Stimulated activated CD4-positive, alpha-beta T cell treated with anti-CD3 and anti-CD28 coated beads, Interleukin-4, amount 100 ng/mL, for 24 hours (primary cell): ENCODE measurements around the gene DNAH2.

ENCODE experiments used
- DNase-seq: peaks from one replicate; pipeline ENCODE4 v3.0.0-alpha.2; 2020

Gene DNAH2

DNA sequence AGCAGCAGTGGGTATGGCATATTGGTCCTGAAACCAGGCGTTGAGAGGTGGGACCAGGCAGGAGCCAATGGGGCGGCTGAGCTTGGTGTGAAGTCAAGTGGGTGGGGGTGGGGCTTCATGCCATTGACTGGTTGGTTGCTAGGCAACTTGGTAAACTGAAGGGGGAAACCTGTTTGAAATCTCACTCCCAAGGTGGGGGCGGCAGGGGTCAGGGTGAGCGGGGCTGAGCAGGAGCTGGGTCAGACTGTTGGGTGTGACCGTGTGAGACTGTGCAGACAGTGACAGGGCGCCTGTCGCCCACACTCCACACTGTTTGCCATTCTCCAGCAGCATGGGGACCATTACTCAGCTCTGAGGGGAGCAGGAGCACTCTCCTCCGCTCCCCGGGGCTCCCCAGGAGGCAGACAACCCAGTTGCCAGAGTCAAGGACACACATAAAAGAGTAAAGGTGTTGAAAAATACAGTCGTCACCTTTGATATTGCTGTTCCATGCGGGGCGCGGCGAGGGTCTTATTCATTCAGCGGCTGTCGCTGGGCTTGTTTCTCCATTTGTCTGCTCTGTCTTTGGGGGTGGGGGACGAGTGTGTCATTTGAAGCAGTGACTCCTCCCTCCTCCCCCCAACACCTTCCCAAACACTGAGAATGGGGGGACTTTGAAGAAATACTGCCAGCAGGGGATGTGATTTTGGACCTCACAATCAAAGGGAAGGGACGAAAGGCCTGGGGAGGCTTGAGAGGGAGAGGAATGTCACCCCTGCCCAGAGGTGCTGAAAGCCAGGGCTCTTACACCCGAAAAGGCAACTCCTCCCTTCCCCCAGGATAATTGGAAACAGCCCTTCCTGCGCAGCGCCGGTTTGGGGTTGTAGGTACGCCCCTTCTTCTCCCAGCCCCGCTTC lies 13.7 kb upstream of the DNAH2 start:
- DNase-seq = no peak

DNA sequence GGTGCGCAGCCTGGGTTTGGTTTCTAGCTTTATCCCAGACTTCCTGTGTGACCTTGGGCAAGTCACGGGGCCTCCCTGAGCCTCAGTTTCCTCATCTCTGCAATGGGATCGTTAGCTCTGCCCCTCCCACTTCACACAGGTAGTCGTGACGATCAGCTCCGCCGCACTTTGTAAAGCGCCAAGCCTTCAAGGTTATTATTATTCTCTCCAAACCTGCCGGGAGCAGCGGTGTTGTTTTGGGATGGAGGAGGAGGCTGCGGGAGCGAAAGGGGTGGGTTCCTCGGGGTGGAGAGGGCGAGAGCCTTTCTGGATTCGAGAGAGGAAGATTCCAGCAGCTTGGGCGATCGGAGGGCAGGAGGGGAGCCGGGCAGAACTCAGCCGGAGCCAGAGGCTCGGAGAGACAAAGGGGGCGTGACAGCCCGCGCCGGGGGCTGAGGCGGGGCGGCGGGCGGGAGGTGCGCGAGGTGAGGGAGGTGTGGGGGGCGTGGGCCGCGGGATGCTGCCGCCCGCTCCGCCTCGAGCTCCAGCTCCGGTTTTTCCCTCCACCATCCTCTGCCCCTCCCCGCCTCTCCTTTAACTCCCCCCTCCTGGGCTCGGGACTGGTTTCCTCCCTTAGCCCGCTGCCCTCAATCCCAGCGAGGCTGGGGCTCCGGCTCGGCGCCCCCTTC lies 12.8 kb upstream of the DNAH2 start, which contains the start of gene EFNB3:
TSS of gene EFNB3 (plus strand) at position 602 of the 668 bp plus-strand sequence. CDS start 397 bp downstream, outside the sequence.
- no peak for DNase-seq

DNA sequence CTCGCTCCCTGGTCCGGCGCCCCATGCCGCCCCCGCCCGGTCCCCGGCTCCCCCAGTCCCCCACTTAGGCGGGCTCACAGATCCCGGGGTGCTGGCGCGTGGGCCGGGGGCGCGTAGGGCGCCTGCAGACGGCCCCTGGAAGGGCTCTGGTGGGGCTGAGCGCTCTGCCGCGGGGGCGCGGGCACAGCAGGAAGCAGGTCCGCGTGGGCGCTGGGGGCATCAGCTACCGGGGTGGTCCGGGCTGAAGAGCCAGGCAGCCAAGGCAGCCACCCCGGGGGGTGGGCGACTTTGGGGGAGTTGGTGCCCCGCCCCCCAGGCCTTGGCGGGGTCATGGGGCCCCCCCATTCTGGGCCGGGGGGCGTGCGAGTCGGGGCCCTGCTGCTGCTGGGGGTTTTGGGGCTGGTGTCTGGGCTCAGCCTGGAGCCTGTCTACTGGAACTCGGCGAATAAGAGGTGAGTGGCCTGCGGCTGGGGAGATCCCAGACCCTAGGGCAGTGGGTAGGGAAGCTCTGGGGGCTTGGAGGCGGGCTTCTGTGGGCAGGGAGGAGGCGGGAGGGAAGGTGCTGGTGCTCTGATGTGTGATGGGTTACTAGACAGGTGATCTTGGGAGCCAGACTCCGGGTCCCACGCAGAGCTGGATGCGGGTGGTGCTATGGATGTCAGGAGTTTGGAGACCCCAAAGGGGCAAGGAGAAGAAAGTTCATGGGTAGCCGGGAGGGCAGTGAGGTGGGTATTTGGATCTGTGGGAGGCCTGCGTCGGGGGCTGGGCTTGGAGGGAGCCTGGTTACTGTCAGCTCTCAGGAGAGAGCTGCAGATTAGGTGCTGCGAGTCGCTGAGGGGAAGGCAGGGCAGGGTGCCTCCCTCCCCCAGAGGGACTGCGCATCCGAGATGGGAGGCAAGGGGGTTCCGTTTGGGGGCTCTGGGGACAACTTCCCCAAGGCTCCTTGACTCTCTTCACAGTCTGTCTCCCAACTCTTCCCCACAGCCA lies 12.0 kb upstream of the DNAH2 start:
- no peak for DNase-seq

DNA sequence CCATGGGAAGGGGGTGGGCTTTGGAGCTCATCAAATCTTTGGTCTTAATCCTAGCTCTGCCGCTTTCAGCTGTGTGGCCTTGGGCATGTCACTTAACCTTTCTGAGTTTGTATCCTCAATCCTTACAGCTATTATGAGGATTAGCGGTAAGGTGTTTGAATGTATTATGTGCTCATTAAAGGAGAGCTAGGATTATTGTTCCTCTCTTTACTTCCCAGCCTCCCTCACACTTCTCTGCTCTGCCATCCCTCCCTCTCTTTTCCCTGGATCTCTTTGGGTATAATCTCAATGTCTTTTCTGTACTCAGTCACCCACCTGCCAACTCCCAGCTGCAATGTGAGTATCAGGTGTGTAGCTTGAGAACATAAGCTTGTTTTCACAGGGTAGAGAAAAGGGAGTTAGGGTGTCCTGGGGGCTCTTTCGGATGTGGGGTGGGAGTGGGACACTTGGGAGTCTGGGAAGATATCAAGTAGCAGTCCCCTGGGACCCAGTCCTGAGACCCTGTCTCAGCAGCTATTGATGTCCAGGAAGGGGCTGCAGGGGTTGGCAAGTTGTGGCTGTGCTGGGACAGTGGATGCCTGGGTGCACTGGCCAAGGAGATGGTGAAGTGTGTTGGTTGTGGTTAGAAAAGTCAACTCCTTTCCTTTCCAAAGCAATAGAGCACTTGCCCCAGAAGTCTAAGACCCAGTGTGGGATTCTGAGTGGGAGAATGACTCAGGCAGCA lies 10.8 kb upstream of the DNAH2 start:
- no peak for DNase-seq

DNA sequence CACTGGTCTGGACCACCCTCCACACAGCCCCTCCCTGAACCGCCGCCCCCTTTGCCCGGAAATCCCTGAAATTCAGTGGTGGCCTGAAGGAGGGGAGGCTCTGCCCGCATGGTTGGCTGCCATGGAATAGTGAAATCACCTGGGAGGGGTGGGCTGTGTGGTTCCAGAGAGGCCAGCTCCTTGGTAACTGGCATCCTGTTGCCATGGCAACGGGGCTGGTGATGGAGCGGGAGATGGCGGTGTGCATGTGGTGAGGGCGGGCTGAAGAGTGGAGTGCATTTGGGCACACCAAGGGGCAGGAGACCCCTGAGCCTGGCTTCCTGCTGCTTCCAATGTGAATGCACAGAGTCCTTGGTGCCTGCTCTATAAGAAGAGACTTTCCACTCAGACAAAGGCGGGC lies 10.1 kb upstream of the DNAH2 start:
- no peak for DNase-seq

DNA sequence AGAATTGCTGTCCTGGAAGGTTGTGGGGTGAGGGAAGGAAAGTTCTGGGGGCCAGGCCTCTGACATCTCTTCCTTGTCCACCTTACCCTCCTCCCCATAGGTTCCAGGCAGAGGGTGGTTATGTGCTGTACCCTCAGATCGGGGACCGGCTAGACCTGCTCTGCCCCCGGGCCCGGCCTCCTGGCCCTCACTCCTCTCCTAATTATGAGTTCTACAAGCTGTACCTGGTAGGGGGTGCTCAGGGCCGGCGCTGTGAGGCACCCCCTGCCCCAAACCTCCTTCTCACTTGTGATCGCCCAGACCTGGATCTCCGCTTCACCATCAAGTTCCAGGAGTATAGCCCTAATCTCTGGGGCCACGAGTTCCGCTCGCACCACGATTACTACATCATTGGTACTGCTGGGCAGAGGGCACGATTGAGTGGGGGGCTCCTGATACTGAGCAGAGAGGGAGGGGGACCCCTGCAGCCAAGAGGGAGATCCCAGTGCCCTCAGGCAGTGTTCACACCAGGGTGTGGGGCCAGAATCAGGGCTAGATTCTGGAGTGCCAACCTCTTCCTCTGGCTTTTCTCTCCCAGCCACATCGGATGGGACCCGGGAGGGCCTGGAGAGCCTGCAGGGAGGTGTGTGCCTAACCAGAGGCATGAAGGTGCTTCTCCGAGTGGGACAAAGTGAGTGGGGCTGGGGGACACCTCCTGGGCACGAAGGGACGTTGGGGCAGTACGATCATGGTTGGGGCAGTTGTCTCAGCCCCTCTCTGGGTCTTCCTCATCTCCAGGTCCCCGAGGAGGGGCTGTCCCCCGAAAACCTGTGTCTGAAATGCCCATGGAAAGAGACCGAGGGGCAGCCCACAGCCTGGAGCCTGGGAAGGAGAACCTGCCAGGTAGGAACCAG lies 9.4 kb upstream of the DNAH2 start:
- DNase-seq = no peak

DNA sequence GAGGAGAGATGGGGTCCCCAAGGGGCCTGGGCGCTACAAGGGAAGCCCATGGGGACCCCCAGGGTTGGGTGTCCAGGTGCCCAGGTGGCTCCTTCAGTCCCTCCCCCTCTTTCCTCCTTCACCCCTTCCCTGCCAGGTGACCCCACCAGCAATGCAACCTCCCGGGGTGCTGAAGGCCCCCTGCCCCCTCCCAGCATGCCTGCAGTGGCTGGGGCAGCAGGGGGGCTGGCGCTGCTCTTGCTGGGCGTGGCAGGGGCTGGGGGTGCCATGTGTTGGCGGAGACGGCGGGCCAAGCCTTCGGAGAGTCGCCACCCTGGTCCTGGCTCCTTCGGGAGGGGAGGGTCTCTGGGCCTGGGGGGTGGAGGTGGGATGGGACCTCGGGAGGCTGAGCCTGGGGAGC lies 8.5 kb upstream of the DNAH2 start:
- DNase-seq = no peak

DNA sequence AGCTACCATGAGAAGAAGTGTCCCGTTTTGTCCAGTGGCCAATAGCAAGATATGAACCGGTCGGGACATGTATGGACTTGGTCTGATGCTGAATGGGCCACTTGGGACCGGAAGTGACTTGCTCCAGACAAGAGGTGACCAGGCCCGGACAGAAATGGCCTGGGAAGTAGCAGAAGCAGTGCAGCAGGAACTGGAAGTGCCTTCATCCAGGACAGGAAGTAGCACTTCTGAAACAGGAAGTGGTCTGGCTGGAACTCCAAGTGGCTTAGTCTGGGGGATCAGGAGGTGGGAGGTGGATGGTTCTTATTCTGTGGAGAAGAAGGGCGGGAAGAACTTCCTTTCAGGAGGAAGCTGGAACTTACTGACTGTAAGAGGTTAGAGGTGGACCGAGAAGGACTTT lies 7.2 kb upstream of the DNAH2 start:
- no peak for DNase-seq

DNA sequence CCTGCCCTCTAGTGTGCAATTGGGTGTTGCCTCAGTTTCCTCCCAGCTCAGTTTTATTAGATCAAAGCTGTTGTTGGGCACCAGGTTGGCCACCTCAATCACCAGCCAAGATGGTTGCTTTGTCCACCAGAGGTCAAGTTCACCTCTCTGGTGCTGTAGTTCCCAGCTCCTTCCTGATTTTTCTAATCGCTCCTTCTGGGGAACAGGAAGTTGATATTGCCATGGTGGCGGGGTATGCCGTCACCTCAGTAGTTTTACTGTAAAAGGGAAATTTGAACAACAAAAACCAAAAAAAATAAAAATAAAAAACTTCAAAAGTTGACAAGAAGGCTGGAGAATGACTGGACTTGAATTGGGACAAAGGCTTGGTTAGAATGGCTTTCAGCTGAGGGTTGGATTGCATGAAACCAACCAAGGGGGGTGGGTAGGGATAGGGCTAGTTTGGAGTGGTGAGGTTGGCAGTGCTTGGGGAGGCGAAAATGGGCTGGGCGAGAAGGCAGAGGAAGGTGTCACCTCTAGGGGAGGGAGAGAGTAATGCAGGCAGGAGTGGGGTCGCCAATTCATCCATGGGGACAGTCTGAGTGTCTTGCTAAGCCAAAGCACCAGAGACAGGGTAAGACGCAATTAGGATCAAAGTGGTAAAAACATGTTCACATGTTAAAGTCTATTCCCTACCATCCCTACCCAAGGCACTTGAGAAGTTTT lies 6.3 kb upstream of the DNAH2 start:
- no peak for DNase-seq

DNA sequence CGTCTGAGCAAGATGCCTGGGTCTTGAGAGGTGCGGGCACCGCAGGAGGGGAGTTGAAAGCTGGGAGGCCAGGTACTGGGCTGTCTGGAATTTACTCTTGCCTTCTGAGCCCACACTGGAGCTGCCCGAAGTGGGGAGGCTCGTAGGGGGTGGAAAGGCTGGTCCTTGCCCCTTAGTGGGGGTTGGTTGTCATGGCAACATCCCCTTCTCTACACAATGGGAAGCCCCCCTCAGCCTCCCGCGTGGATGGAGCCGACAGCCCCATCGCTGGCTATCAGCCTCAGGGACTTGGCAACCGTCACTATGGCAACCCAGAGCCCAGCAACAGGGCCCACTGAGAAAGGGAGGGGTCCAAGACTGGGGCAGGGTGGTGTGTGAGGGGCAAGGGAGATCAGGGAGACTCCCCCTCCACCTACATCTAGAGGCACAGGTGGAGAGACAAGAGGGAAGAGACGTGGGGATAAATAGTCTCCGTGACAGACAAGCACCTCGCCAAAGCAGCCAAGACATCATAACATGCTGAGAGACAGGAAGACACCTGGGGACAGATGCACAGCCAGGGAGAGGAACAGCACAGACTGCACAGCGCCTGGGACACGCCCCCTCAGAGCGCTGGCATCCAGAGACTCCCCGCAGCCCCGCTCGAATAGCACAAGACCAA lies 5.3 kb upstream of the DNAH2 start:
- no peak for DNase-seq

DNA sequence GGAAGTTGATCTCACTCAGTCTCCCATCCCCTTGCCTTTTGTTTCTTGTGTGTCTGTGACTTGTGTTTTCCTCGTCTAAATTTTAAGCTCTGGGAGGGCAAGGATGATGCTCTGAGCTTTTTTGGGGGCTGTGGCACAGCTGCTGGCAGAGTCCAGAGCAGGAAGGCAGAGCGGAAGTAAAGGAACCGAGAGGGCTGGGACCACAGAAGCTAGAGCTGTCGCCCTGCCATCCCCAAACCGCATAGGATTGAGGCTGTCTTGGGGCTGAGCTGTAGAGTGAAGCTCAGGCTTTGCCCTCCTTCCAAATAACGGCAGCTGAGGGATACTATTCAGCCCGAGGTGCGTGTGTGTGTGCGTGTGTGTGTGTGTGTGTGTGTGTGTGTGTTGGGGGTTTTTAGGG lies 3.8 kb upstream of the DNAH2 start:
- no peak for DNase-seq

DNA sequence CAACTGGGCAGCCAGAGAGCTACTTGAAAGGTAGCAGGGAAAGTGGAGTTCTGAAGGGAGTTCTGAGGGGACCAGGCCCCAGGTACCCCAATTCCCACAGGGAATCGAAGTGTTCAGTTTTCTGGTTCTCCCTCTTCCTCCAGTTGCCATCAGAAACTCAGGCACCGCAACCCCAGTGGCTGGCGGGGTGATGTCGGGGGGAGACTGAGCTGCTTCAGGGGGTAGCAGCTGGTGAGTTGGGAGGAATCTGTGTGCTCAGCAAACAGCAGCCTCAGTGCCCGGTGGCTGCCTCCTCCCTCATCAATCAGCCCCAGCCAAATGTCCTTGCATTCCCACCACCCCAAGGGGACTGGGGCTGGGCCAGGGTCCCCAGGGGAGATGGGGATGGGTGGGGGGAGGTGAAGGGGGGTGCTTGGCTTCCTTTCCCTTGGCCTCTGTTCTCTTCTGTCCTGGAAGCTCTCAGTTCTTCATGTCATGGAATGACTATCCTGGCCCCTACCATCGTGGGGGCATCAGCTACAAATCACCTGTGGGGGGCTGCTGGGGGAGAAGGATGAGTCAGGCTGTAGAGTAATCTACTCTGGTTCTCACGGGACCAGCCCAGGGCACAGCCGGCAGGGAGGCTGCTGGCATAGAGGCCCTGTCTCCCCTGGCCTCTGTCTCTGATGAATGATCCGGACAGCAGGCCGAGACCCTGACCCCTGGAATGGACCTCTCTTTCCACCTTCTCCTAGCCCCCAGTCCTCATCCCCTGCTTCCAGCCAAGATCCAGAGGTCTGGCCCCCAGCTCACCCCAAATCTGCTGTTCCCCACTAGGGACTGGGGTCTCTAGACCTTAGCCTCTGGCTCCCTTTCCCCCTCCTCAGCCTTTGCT lies 2.6 kb upstream of the DNAH2 start:
- no peak for DNase-seq

DNA sequence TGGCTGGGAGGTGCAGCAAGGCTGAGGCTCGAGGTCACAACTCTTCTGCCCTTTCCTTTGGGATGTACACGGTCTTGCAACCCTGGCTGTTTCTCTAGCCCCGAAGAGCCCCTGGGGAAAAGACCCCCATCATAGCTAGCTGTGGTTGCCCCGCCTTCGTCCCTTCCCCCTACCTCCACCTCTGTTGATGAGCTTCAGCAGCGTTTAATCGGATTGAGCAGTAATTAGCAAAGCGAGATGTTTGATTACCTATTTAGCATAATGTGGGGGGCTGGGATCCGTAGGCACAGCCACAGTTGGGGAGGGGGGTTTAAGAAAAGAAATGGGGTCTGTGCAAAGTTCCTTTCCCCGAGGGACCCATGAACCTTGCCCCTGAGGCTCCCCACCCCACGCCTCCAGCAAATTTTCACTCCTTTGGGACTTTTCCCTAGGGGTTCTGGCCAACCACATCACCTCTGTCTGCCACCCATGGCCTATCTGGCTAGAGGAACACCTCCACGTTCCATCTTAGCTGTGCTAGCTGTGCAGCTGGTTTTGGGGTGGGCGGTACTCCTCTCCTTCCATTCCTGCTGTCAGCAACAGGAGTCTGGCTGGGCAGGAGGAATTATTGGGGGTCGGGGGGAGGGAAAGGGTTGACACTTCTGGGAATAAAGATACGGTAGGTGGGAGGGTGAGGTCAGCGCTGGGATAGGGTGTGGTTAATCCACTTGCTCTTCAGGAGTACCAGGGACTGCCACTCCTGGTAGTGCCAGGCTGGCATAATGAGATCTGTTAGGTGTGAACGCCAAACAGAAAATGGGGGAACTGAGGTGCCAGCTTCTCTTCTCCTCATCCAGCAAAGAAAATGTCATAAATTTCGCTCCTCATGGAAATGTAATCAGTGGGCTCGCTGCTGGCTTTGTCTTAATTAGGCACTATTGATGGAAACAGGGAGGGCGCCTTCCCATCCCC lies 1.3 kb upstream of the DNAH2 start:
- DNase-seq = no peak

DNA sequence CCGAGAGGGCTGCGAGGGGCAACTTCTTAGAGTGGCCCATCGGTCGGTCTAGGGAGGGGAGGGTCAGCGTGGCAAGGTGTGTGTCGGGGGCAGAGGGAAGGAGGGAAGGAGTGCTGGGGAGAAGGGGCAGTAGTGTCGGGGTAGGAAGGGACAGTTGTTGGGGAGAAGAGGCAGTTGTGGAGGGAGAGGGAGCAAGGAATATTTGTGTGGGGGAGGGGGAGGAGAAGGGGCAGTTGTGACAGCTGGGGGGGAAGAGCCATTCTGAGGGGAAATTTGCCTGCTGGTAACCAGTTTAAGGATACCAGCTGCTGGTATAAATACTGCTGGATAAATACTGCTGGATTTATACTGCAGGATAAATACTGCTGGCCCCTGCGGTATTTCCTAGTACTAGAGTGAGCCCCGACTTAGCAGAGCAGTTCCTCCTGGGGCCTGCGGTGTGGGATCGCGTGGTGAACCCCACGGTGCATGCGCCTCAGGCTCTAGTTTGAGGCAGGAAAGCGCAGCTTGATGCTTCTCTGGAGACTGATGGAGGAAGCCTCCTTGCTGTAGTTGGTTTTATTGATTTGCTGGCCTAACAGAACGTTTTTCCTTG lies 309 bp downstream of the DNAH2 start:
- no peak for DNase-seq

DNA sequence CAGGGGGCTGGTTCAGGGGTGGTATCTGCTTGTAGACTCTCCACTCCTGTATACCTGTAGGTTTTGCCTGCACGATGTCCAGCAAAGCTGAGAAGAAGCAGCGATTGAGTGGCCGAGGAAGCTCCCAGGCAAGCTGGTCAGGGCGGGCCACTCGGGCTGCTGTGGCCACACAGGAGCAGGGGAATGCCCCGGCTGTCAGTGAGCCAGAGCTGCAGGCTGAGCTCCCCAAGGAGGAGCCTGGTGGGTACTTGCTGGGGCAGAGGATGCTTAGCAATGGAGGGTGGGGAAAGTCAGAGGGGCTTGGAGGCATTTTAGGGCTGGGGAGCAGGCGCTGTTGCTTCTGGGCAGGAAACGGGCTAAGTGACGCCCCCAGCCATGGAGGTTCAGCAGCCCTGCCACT lies 2.1 kb downstream of the DNAH2 start:
- no peak for DNase-seq

DNA sequence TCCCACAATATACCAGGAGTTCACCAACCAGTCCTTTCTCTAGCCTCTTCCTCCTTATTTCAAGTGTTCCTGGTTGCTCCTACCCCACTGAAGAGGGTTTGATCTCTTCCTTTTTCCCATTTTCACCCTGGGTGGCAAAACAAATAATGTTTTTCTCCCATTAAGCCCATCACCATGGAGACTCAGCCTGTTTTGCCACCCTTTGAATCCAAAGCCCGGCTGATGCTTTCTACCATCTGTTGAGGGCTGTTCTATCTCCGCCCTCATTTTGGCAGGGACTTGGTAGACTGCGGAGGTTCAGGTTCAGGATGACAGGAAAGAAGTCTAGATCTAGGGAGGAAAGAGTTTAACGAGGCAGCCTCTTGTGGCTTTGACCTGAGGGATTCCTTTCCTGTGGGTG lies 2.6 kb downstream of the DNAH2 start:
- DNase-seq = no peak

DNA sequence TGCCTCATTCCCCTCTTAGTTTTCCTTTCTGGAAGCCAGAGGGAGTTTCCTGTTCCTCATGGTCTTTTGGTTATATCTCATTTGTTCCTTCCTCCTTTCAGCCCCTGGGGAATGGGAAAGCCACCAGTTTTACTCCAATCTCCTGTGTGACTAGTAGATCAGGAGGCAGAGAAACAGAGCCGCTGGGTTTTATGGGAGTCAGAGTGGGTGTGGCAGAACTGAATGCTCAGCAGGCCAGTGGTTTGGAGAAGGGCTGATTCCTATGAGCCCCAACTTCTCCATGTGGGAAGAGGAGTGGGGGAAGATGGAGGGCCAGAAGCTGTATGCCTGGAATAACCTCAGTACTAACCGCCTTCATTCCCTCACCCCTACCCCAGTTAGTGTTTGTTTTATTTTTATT lies 4.1 kb downstream of the DNAH2 start:
- DNase-seq = no peak
